ENCODE measurements around the gene WDFY2.

Gene WDFY2

DNA sequence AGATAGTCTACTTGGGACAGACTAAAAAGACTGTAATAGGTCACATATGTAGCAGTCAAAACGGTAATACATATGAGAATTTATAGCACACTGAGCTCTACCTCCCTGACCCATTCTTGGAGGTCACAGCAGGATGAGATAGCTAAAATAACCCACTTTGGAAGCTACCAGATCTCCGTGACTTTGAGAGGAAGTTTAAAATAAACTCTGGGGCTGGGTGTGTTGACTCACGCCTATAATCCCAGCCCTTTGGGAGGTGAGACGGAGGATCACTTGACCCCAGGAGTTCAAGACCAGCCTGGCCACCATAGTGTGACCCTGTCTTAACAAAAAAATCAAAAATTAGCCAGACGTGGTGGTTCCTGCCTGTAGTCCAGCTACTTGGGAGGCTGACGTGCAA lies 174.4 kb downstream of the WDFY2 start:
- H3K36me3 ChIP-seq (ENCODE audit: control insufficient read depth, insufficient read depth, low read length, severe bottlenecking), result peaks cover 17% of the 10 kb centered on the region
- no peak for DNase-seq (ENCODE audit: low read depth)
- H3K9ac ChIP-seq (ENCODE audit: low read length), result no peak overlapping the region
- no peaks in the 10 kb centered on the region for H3K27me3 ChIP-seq (replicated peaks; ENCODE audit: control insufficient read depth, insufficient read depth, low read length)
- no peaks in the 10 kb centered on the region for H3K9me3 ChIP-seq (ENCODE audit: control insufficient read depth, low read length)
- no peak overlapping the region for H3K4me3 ChIP-seq (ENCODE audit: low read length)
- H3K4me1 ChIP-seq (ENCODE audit: control insufficient read depth, insufficient read depth, low read length), result peaks cover 24% of the 10 kb centered on the region

DNA sequence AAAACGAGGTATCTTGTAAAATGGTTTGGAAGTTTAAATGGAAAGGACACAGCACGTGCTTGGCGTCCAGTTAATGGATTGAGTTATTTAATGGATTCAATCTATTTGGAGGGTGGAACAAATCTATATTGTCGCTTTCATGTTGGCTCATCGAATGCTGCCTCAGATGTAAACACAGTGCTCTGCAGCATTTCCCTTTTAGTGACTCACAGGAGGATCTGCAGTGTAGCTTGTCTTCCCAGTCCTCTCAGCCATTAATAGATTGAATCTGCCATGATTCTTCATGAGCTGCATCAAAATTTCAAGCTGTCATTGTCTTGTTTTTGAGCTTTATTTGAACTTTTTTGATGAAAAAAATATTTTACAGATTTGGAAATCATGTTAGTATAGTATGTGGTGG lies 175.0 kb downstream of the WDFY2 start:
- Histone ChIP-seq H3K9me3 (ENCODE audit: control insufficient read depth, low read length) (no peaks in the 10 kb centered on the region), H3K36me3 (ENCODE audit: control insufficient read depth, insufficient read depth, low read length, severe bottlenecking) (peaks cover 17% of the 10 kb centered on the region), H3K27me3 (replicated peaks; ENCODE audit: control insufficient read depth, insufficient read depth, low read length) (no peaks in the 10 kb centered on the region), H3K9ac (ENCODE audit: low read length) (no peak overlapping the region), H3K4me3 (ENCODE audit: low read length) (no peak overlapping the region), H3K4me1 (ENCODE audit: control insufficient read depth, insufficient read depth, low read length) (peaks cover 28% of the 10 kb centered on the region)
- peak; percentile 3 for DNase-seq (ENCODE audit: low read depth)

DNA sequence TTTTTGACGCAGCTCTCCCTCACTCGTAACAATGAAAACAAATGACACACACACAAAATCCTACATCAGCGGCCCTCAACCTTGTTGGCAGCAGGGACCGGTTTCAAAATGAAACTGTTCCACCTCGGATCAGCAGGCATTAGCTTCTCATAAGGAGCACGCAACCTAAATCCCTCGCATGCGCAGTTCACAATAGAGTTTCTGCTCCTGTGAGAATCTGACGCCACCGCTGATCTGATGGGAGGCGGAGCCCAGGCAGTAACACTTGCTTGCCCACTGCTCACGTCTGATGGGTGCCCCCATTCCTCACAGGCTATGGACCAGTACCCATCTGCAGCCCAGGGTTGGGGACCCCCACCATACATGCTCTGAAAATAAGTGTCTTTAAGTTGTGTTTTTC lies 176.3 kb downstream of the WDFY2 start:
- H3K9me3 ChIP-seq (ENCODE audit: control insufficient read depth, low read length), result no peaks in the 10 kb centered on the region
- H3K36me3 ChIP-seq (ENCODE audit: control insufficient read depth, insufficient read depth, low read length, severe bottlenecking), result peaks cover 15% of the 10 kb centered on the region
- peaks cover 41% of the 10 kb centered on the region for H3K4me1 ChIP-seq (ENCODE audit: control insufficient read depth, insufficient read depth, low read length)
- peak overlapping the region; percentile 65 for H3K4me3 ChIP-seq (ENCODE audit: low read length)
- H3K27me3 ChIP-seq (replicated peaks; ENCODE audit: control insufficient read depth, insufficient read depth, low read length), result no peaks in the 10 kb centered on the region
- DNase-seq (ENCODE audit: low read depth), result no peak
- peak overlapping the region; percentile 56 for H3K9ac ChIP-seq (ENCODE audit: low read length)

DNA sequence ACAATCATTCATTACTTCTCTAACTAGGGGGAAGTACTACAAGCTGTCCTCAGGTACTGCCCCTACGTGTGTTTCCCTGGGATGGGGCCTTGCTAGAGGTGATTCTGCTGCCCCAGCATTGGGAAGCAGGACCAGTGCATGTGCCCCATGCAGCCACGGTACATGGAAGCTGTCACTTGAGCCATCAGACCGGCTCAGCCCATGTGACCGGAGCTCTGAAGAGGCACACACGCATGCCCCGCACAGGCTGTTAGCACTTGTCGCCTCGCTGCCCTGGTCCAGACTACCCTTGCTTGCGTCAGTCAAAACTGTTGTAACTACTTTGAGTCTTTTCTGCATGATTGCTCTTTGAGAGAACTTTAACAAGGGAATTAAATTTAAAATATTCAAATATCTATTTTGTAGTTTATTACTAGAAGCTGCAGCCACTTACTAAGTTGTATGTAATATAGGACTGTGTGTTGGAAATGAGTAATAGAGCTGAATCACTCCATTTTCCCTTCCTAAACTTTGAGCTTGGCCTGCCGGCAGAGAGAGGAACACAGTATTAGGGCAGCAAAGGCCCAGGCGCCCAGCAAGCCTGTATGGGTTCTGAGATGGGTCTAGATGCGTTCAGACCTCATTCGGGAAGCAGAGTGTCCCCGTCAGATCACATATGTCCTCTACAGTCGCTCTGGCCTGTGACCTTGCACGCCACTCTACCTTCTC lies 177.5 kb downstream of the WDFY2 start:
- no peak overlapping the region for H3K4me3 ChIP-seq (ENCODE audit: low read length)
- peaks cover 9% of the 10 kb centered on the region for H3K36me3 ChIP-seq (ENCODE audit: control insufficient read depth, insufficient read depth, low read length, severe bottlenecking)
- no peak overlapping the region for H3K9ac ChIP-seq (ENCODE audit: low read length)
- no peaks in the 10 kb centered on the region for H3K9me3 ChIP-seq (ENCODE audit: control insufficient read depth, low read length)
- peaks cover 39% of the 10 kb centered on the region for H3K4me1 ChIP-seq (ENCODE audit: control insufficient read depth, insufficient read depth, low read length)
- H3K27me3 ChIP-seq (replicated peaks; ENCODE audit: control insufficient read depth, insufficient read depth, low read length), result no peaks in the 10 kb centered on the region
- peak; percentile 7 for DNase-seq (ENCODE audit: low read depth)

DNA sequence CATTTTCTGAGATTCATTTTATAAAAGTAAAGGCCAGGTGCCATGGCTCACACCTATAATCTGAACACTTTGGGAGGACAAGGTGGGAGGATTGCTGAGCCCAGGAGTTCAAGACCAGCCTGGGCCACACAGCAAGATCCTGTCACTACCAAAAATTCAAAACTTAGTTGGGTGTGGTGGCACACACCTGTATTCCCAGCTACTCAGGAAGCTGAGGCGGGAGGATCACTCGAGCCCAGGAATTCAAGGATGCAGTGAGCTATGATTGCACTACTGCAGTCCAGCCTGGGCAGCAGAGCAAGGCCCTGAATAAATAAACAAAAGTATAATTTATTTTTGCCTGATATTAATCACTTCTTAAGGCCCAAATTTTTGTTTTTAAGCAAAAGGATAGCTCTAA lies 179.2 kb downstream of the WDFY2 start:
- Histone ChIP-seq H3K4me3 (ENCODE audit: low read length) (no peak overlapping the region), H3K36me3 (ENCODE audit: control insufficient read depth, insufficient read depth, low read length, severe bottlenecking) (peaks cover 3% of the 10 kb centered on the region), H3K4me1 (ENCODE audit: control insufficient read depth, insufficient read depth, low read length) (peaks cover 38% of the 10 kb centered on the region), H3K9ac (ENCODE audit: low read length) (no peak overlapping the region), H3K9me3 (ENCODE audit: control insufficient read depth, low read length) (no peaks in the 10 kb centered on the region), H3K27me3 (replicated peaks; ENCODE audit: control insufficient read depth, insufficient read depth, low read length) (no peaks in the 10 kb centered on the region)
- no peak for DNase-seq (ENCODE audit: low read depth)

DNA sequence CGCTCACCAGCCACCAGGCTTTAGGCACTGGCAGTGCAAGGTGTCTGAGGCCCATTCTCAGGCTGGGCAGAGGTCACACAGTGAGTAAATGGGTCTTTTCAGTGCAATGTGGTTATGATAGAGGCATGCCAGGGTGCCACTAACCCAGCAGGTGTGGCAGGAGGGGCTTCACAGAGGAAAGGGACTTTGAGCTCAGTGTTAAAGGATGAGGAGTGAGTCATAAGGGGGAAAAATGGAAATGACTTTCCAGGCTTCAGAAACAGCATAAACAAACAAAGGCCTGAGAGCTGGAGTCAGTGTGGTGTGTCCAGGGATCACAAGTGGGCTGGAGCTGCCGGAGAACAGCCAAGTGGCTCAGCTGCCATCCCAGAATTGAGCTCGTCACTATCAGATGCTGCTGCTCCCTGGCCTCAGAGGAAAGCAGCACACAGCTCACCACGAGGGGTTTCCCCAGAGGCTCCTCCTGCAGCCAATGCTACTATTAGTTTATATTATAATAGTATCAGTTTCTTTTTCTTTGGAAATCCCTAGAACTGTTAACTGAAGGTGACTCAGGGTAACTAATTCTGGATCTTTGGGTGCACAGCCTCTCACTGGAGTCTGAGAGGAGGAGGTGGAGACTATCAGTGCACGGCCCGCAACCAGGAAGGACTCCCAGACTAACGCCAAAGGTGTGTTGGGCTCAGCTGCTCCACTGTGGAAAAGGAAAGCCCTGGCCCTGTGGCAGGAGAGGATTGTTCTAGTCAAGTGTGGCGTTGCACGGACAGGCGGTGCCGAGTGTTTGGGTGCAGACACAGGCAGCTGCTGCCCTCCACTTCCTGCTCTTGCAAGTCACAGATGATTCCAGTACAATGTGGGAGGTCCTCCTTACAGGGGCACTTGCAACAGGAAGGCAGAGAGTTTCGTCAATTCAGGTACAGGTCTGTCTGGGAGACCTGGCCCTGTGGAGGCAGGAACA lies 180.2 kb downstream of the WDFY2 start:
- no peaks in the 10 kb centered on the region for H3K9me3 ChIP-seq (ENCODE audit: control insufficient read depth, low read length)
- H3K36me3 ChIP-seq (ENCODE audit: control insufficient read depth, insufficient read depth, low read length, severe bottlenecking), result no peaks in the 10 kb centered on the region
- peak overlapping the region; percentile 74 for H3K9ac ChIP-seq (ENCODE audit: low read length)
- H3K4me3 ChIP-seq (ENCODE audit: low read length), result peak overlapping the region; percentile 70
- DNase-seq (ENCODE audit: low read depth), result peak; percentile 68
- H3K4me1 ChIP-seq (ENCODE audit: control insufficient read depth, insufficient read depth, low read length), result peaks cover 46% of the 10 kb centered on the region
- H3K27me3 ChIP-seq (replicated peaks; ENCODE audit: control insufficient read depth, insufficient read depth, low read length), result no peaks in the 10 kb centered on the region

DNA sequence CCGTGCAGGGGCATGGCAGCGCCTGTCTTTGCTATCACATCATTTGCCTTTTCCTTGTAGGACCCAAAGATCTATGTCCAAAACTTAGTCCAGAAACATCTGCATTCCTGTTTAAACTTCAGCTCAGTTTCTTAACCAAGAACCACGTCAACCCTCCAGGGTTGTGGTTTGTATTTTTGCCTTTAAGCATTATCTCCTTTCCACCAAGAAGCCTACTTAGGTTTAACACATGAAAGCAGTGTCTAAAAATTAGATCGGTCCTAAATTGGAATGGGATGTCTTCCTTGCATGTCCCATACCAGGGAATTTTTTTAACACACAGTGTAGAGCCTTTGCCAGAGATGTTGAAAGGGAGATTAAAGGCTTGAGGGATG lies 180.9 kb downstream of the WDFY2 start:
- Histone ChIP-seq H3K9me3 (ENCODE audit: control insufficient read depth, low read length) (no peaks in the 10 kb centered on the region), H3K9ac (ENCODE audit: low read length) (peak overlapping the region; percentile 74), H3K4me1 (ENCODE audit: control insufficient read depth, insufficient read depth, low read length) (peaks cover 45% of the 10 kb centered on the region), H3K4me3 (ENCODE audit: low read length) (peak overlapping the region; percentile 70), H3K36me3 (ENCODE audit: control insufficient read depth, insufficient read depth, low read length, severe bottlenecking) (no peaks in the 10 kb centered on the region), H3K27me3 (replicated peaks; ENCODE audit: control insufficient read depth, insufficient read depth, low read length) (no peaks in the 10 kb centered on the region)
- DNase-seq (ENCODE audit: low read depth), result peak; percentile 5

DNA sequence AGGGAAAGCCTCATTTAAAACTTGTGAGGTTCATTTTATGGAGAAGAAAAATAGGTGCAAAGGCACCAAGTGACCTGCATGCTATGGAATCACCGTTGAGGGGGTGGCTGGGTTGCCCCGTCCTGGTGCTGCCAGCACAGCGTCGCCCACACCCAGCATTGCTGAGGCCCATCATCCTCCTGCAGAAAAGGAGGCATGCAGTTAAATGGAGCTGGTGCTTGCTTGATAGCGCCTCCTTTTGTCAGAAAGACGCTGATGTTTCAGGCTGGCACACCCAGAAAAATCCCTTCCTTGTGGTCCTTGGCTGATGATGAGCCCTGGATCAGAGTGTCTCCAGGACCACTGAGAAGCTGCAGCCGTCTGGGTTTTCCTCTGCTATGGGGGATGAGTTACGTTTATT lies 182.8 kb downstream of the WDFY2 start:
- H3K36me3 ChIP-seq (ENCODE audit: control insufficient read depth, insufficient read depth, low read length, severe bottlenecking), result no peaks in the 10 kb centered on the region
- no peak for DNase-seq (ENCODE audit: low read depth)
- no peak overlapping the region for H3K4me3 ChIP-seq (ENCODE audit: low read length)

DNA sequence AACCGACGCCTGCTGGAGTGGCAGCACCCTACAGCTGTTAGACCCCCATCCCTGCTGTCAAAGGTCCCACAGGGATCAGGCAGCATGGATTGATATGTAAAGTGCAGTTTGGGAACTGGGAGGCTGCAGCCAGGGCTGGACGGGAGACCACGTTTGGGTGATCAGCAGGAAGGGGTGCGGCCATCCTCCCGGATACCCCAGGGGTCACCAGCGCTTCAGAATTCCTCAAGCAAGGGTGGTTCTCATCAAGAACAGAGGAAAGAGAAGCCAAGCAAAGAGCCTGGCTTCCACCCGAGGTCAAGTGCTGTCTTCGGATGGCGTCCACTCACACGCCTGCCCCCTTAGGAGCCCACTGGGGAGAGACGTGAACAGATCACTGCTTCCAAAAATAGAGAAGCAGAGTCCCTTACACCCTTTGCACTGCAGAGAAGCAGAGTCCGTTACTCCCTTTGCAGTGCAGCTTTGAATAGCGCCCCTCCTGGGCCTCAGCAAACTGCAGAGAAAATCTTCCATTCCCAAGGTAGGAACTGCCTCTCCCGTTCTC lies 184.2 kb downstream of the WDFY2 start:
- no peak overlapping the region for H3K4me3 ChIP-seq (ENCODE audit: low read length)
- H3K36me3 ChIP-seq (ENCODE audit: control insufficient read depth, insufficient read depth, low read length, severe bottlenecking), result no peaks in the 10 kb centered on the region
- no peak for DNase-seq (ENCODE audit: low read depth)
- H3K27me3 ChIP-seq (replicated peaks; ENCODE audit: control insufficient read depth, insufficient read depth, low read length), result no peaks in the 10 kb centered on the region
- no peaks in the 10 kb centered on the region for H3K9me3 ChIP-seq (ENCODE audit: control insufficient read depth, low read length)
- H3K9ac ChIP-seq (ENCODE audit: low read length), result no peak overlapping the region
- peaks cover 54% of the 10 kb centered on the region for H3K4me1 ChIP-seq (ENCODE audit: control insufficient read depth, insufficient read depth, low read length)

More for the DNA sequence above, 182.8 kb downstream of the WDFY2 start:
- Histone ChIP-seq H3K27me3 (replicated peaks; ENCODE audit: control insufficient read depth, insufficient read depth, low read length) (no peaks in the 10 kb centered on the region), H3K9ac (ENCODE audit: low read length) (no peak overlapping the region), H3K4me1 (ENCODE audit: control insufficient read depth, insufficient read depth, low read length) (peaks cover 47% of the 10 kb centered on the region), H3K9me3 (ENCODE audit: control insufficient read depth, low read length) (no peaks in the 10 kb centered on the region)

DNA sequence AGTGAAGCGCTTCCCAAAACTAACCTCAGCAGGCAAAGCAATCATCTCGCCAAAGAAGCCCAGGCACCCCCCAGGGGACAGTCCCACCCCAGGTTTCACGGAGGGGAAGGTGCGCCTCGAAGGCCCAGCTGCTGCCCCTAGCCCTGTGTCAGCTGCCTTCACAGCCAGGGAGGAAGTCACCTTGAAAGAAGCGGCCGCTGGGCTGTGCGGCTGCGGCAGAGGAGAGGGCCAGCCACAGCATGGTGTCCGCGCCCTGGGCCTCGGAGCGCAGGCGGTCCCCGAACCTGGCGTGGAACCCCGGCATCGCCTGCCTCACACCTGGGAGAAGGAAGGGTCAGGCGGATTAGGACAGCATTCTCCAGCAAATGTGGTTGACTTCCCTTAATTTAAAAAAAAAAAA lies 184.7 kb downstream of the WDFY2 start:
- Histone ChIP-seq H3K27me3 (replicated peaks; ENCODE audit: control insufficient read depth, insufficient read depth, low read length) (no peaks in the 10 kb centered on the region), H3K9me3 (ENCODE audit: control insufficient read depth, low read length) (no peaks in the 10 kb centered on the region), H3K9ac (ENCODE audit: low read length) (no peak overlapping the region), H3K4me1 (ENCODE audit: control insufficient read depth, insufficient read depth, low read length) (peaks cover 53% of the 10 kb centered on the region), H3K36me3 (ENCODE audit: control insufficient read depth, insufficient read depth, low read length, severe bottlenecking) (no peaks in the 10 kb centered on the region), H3K4me3 (ENCODE audit: low read length) (no peak overlapping the region)
- no peak for DNase-seq (ENCODE audit: low read depth)

DNA sequence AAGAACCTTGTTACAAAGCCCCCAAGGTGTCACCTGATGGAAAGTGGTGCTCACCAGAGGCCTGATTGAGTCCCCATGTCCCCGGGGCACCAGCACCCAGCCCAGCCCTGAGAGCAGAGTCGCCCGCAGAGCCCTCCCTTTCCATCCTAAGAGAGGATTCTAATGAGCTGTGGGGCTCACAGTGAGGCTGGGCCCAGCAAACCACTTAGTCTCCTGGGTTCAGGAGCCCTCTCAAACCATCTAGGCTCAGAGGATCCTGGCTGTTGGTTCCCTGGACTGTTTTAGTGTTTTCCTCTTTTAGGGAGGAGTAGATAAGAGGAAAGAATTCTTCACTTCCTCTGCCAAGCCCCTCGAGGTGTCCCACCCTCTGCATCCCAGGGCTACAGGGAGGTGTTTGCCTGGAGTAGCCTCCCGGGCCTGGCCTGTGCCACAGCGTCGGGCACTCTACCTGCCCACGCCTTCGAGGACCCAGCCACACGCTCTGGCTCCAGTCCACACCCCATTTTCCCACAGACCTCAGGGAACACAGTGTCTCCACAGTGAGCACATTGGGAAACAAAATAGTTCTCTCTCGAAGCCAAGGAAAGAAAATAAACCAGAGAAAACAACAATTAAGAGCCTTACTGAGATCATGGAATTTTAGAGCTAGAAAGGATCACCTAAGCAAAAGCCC lies 185.3 kb downstream of the WDFY2 start:
- Histone ChIP-seq H3K27me3 (replicated peaks; ENCODE audit: control insufficient read depth, insufficient read depth, low read length) (no peaks in the 10 kb centered on the region), H3K9ac (ENCODE audit: low read length) (peak overlapping the region; percentile 52), H3K4me3 (ENCODE audit: low read length) (no peak overlapping the region), H3K36me3 (ENCODE audit: control insufficient read depth, insufficient read depth, low read length, severe bottlenecking) (no peaks in the 10 kb centered on the region), H3K9me3 (ENCODE audit: control insufficient read depth, low read length) (no peaks in the 10 kb centered on the region), H3K4me1 (ENCODE audit: control insufficient read depth, insufficient read depth, low read length) (peaks cover 47% of the 10 kb centered on the region)
- DNase-seq (ENCODE audit: low read depth), result peak; percentile 28

All from adipocyte (in vitro differentiated cells).